NCI-H2107 (cell line): ENCODE results near the gene KNCN.

Experiments
- DNase-seq: peaks from one replicate; lab custom pipeline; 2025; lab: John Stamatoyannopoulos, UW

KNCN gene

GRCh38 chr1:46551597-46552095, at the start of gene KNCN:
TSS of gene KNCN (minus strand) at chr1:46551647. CDS start at chr1:46551215, 432 bp downstream.
- DNase-seq: no peak

GRCh38 chr1:46599059-46599970, 47.9 kb upstream of the KNCN start:
- DNase-seq: no peak

GRCh38 chr1:46596846-46597245, 45.4 kb upstream of the KNCN start:
- no peak for DNase-seq

- no peak for DNase-seq
Observed at GRCh38 chr1:46596036-46596435, 44.6 kb upstream of the KNCN start.

GRCh38 chr1:46595127-46595526, 43.7 kb upstream of the KNCN start:
- no peak for DNase-seq

GRCh38 chr1:46594063-46594462, 42.6 kb upstream of the KNCN start:
- DNase-seq: no peak

GRCh38 chr1:46592823-46593222, 41.4 kb upstream of the KNCN start:
- no peak for DNase-seq

GRCh38 chr1:46589529-46589928, 38.1 kb upstream of the KNCN start:
- DNase-seq: no peak

GRCh38 chr1:46587069-46587468, 35.6 kb upstream of the KNCN start:
- DNase-seq: no peak

GRCh38 chr1:46585312-46585938, 34.0 kb upstream of the KNCN start:
- DNase-seq: no peak

- DNase-seq: no peak
Observed at GRCh38 chr1:46583494-46583893, 32.0 kb upstream of the KNCN start.

- no peak for DNase-seq
Observed at GRCh38 chr1:46582972-46583371, 31.5 kb upstream of the KNCN start.

- no peak for DNase-seq
Observed at GRCh38 chr1:46581681-46582455, 30.4 kb upstream of the KNCN start.

- DNase-seq: no peak
Observed at GRCh38 chr1:46580140-46580903, 28.9 kb upstream of the KNCN start.

- DNase-seq: no peak
Observed at GRCh38 chr1:46577671-46578070, 26.2 kb upstream of the KNCN start.

GRCh38 chr1:46576596-46576995, 25.1 kb upstream of the KNCN start:
- DNase-seq: no peak

GRCh38 chr1:46575778-46576177, 24.3 kb upstream of the KNCN start:
- DNase-seq: no peak

GRCh38 chr1:46575300-46575699, 23.9 kb upstream of the KNCN start:
- no peak for DNase-seq

GRCh38 chr1:46571691-46572225, 20.3 kb upstream of the KNCN start:
- DNase-seq: no peak

GRCh38 chr1:46569884-46570725, 18.7 kb upstream of the KNCN start:
- no peak for DNase-seq
